Liver (tissue), 3 donors: ENCODE measurements around the gene C3orf20.

Experiments used
- CTCF ChIP-seq: fragments of 150-350 bp; IDR thresholded peaks from 2 replicates; pipeline ENCODE4 v1.5.1; 2017; ENCODE audit warnings: improper control_type of control experiment, low read depth, low read length; ENCODE audit not compliant: missing input control
- EGR1 ChIP-seq, 2 donors: IDR thresholded peaks; 2 replicates each; pipeline ENCODE4 v1.6.1; 2016 to 2018; ENCODE audit warnings: antibody characterized with exemption in 2 of 2, low read depth in 2 of 2
- RAD21 ChIP-seq, 2 donors: IDR thresholded peaks; 2 replicates each; pipeline ENCODE4 v1.6.1; 2016; ENCODE audit warnings: antibody characterized with exemption in 2 of 2, mild to moderate bottlenecking in 2 of 2
- RXRA ChIP-seq, 2 donors: IDR thresholded peaks; 2 replicates each; pipeline ENCODE4 v1.6.1; 2017 to 2018; ENCODE audit warnings: antibody characterized with exemption in 2 of 2, mild to moderate bottlenecking in 1 of 2
- SP1 ChIP-seq: IDR thresholded peaks from 2 replicates; pipeline ENCODE4 v1.6.1; 2018; ENCODE audit warnings: antibody characterized with exemption, mild to moderate bottlenecking
- YY1 ChIP-seq: IDR thresholded peaks from 2 replicates; pipeline ENCODE4 v1.6.1; 2016; ENCODE audit warnings: antibody characterized with exemption, mild to moderate bottlenecking
- ZBTB33 ChIP-seq: IDR thresholded peaks from 2 replicates; pipeline ENCODE4 v1.6.1; 2016; ENCODE audit warnings: antibody characterized with exemption
- TF ChIP-seq, protein P1 (sequence below): IDR thresholded peaks from 2 replicates; pipeline ENCODE4 v1.6.1; 2016; ENCODE audit warnings: antibody characterized with exemption
- TF ChIP-seq, protein P2 (sequence below): IDR thresholded peaks from 2 replicates; pipeline ENCODE4 v1.6.1; 2016; ENCODE audit warnings: antibody characterized with exemption
- donor health status: healthy.
- donor health status: healthy.

DNA sequence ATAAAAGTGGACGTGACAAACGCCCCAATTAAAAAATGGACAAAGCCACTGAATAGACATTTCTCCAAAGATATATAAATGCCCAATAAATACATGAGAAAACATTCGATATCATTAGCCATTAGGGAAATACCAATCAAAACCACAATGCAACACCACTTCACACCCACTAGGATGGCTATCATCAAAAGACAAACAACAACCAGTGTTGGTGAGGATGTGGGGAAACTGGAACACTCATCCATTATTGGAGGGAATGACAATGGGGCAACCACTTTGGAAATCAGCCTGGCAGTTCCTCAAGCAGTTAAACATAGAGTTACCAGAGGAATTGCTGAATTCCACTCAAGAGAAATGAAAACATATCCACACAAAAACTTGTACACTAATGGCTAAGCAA, 111.4 kb downstream of the C3orf20 start:
- TF ChIP-seq CTCF (no peak), RAD21 (IDR thresholded peaks at IDR 0.05) (no peak), SP1 (no peak), RXRA (IDR thresholded peaks at IDR 0.05) (no peak), ZBTB33 (no peak), EGR1 (IDR thresholded peaks at IDR 0.05; ENCODE audit: low read depth in 2 of 2) (no peak), YY1 (no peak)
- TF ChIP-seq, protein P1, sequence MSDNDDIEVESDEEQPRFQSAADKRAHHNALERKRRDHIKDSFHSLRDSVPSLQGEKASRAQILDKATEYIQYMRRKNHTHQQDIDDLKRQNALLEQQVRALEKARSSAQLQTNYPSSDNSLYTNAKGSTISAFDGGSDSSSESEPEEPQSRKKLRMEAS = no peak
- TF ChIP-seq, protein P2, sequence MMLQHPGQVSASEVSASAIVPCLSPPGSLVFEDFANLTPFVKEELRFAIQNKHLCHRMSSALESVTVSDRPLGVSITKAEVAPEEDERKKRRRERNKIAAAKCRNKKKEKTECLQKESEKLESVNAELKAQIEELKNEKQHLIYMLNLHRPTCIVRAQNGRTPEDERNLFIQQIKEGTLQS = no peak
